Endothelial cell of umbilical vein (primary cell): Measurements from ENCODE around the gene ROCK2. TPM values are rescaled to one million over a fixed set of nuclear protein-coding genes. Genes with fewer than 3 reads are reported as not detected.
A peak's percentile ranks its signal among the peaks of the same experiment; 100 is the strongest.

ENCODE experiments used
- BruUV-seq: library from RNA; stranded (reverse); fragments of 400-500 nt; replicated peaks from 2 replicates; lab custom pipeline; 2021; lab: Mats Ljungman, UMichigan
- CTCF ChIA-PET: fragments of 300-600, 350-600 bp; sonication (Branson Sonifier 250); formaldehyde crosslinking; loops from one replicate; lab custom pipeline; 2021; ENCODE audit warnings: antibody characterized with exemption, inconsistent platforms; lab: Charles Lee
- POLR2A ChIA-PET: fragments of 300-600, 350-600 bp; sonication (Branson Sonifier 250); formaldehyde crosslinking; loops from one replicate; lab custom pipeline; 2021; ENCODE audit warnings: antibody characterized with exemption, inconsistent platforms; lab: Charles Lee
- DNase-seq: peaks from one replicate; pipeline ENCODE4 v3.0.0-alpha.2; 2011; ENCODE audit warnings: low read depth, low spot score
- FAIRE-seq: peaks from 2 replicates; lab custom pipeline; 2011; peaks lifted over from hg19 to GRCh38; lab: Jason Lieb, UNC
- H2AFZ ChIP-seq: 2 replicates; pipeline ENCODE4 v1.6.0; 2012; ENCODE audit warnings: low read depth, low read length, control low read depth, inconsistent platforms
- H3K27ac ChIP-seq: 2 replicates; pipeline ENCODE4 v1.5.1; 2011; ENCODE audit warnings: low read depth, mild to moderate bottlenecking, control low read depth, low read length, moderate library complexity; ENCODE audit not compliant: insufficient read depth
- H3K27me3 ChIP-seq, 2 experiments: 2 replicates each; pipeline versions ENCODE4 v1.6.0 to v1.6.1; 2011; ENCODE audit warnings: low read length in 2 of 2, mixed read lengths in 1 of 2; ENCODE audit not compliant: control insufficient read depth in 2 of 2, insufficient read depth in 2 of 2
- H3K36me3 ChIP-seq, 2 experiments: 2 replicates in 1 of 2; 3 replicates in 1 of 2; pipeline ENCODE4 v1.5.1; 2011; ENCODE audit warnings: low read length in 2 of 2, mild to moderate bottlenecking in 1 of 2, moderate library complexity in 1 of 2; ENCODE audit not compliant: control insufficient read depth in 2 of 2, insufficient read depth in 2 of 2; ENCODE audit errors: extremely low read depth in 1 of 2
- H3K4me1 ChIP-seq: 3 replicates; pipeline ENCODE4 v1.5.1; 2011; ENCODE audit warnings: mild to moderate bottlenecking, low read length; ENCODE audit not compliant: control insufficient read depth, insufficient read depth; ENCODE audit errors: extremely low read depth
- H3K4me2 ChIP-seq: 2 replicates; pipeline ENCODE4 v1.6.1; 2011; ENCODE audit warnings: low read length, control low read depth, mixed read lengths; ENCODE audit not compliant: insufficient read depth
- H3K4me3 ChIP-seq, 3 experiments: fragments of 200-600 bp in 1 of 3; sonication (generic), shearing (Covaris generic) in 1 of 3; replicated peaks in 1 of 3; 2 replicates each; pipeline ENCODE4 v1.5.1; 2011 to 2016; ENCODE audit warnings: control low read depth in 3 of 3, low read length in 3 of 3, mild to moderate bottlenecking in 2 of 3, inconsistent platforms in 1 of 3, low read depth in 1 of 3, moderate library complexity in 1 of 3; ENCODE audit not compliant: insufficient read depth in 1 of 3
- H3K79me2 ChIP-seq: 2 replicates; pipeline ENCODE4 v1.6.0; 2012; ENCODE audit warnings: low read length, inconsistent platforms; ENCODE audit not compliant: control insufficient read depth, insufficient read depth
- H3K9ac ChIP-seq: replicated peaks from 2 replicates; pipeline ENCODE3; 2011; ENCODE audit warnings: low read length, control low read depth; ENCODE audit not compliant: insufficient read depth; ENCODE audit errors: extremely low read depth
- H3K9me1 ChIP-seq: replicated peaks from 3 replicates; pipeline ENCODE4 v1.6.0; 2011; ENCODE audit warnings: mild to moderate bottlenecking, low read length; ENCODE audit not compliant: control insufficient read depth, insufficient read depth; ENCODE audit errors: extremely low read depth
- H3K9me3 ChIP-seq: replicated peaks from 2 replicates; pipeline ENCODE4 v1.5.1; 2012; ENCODE audit warnings: low read length, inconsistent platforms; ENCODE audit not compliant: control insufficient read depth, insufficient read depth
- H4K20me1 ChIP-seq: replicated peaks from 2 replicates; pipeline ENCODE3; 2011; ENCODE audit warnings: mild to moderate bottlenecking, low read length; ENCODE audit not compliant: control insufficient read depth, insufficient read depth; ENCODE audit errors: extremely low read depth
- CTCF ChIP-seq, 2 donors: IDR thresholded peaks; 1 replicate in 1 of 2; 2 replicates in 1 of 2; pipeline ENCODE4 v1.5.1; 2011; ENCODE audit warnings: low read length in 2 of 2, mild to moderate bottlenecking in 2 of 2, moderate library complexity in 2 of 2, control low read depth in 1 of 2, inconsistent platforms in 1 of 2, low read depth in 1 of 2; ENCODE audit not compliant: insufficient read depth in 1 of 2; ENCODE audit errors: extremely low read depth in 1 of 2
- EZH2 ChIP-seq: IDR thresholded peaks from 2 replicates; pipeline ENCODE4 v1.6.1; 2012; ENCODE audit warnings: borderline replicate concordance, low read depth, mild to moderate bottlenecking, moderate library complexity, low read length, inconsistent platforms; ENCODE audit not compliant: severe bottlenecking
- FOS ChIP-seq: IDR thresholded peaks from 2 replicates; pipeline ENCODE4 v1.6.1; 2011; ENCODE audit warnings: mild to moderate bottlenecking, low read length, moderate library complexity, borderline replicate concordance; ENCODE audit not compliant: insufficient read depth
- GATA2 ChIP-seq: IDR thresholded peaks from 2 replicates; pipeline ENCODE4 v1.7.0; 2011; ENCODE audit warnings: low read depth, mild to moderate bottlenecking, moderate library complexity, mixed read lengths, low read length; ENCODE audit not compliant: insufficient read length, insufficient read depth
- JUN ChIP-seq: IDR thresholded peaks from 2 replicates; pipeline ENCODE4 v1.6.1; 2011; ENCODE audit warnings: borderline replicate concordance, low read depth; ENCODE audit not compliant: insufficient read length, insufficient read depth
- MAX ChIP-seq: IDR thresholded peaks from 2 replicates; pipeline ENCODE4 v1.6.1; 2011; ENCODE audit not compliant: insufficient read depth, insufficient read length
- MYC ChIP-seq: IDR thresholded peaks from one replicate; pipeline ENCODE4 v1.6.1; 2011; ENCODE audit warnings: mild to moderate bottlenecking, low read depth, low read length
- POLR2A ChIP-seq: IDR thresholded peaks from 2 replicates; pipeline ENCODE4 v1.6.1; 2012; ENCODE audit warnings: low read depth, mild to moderate bottlenecking, control low read depth, low read length
- POLR2AphosphoS5 ChIP-seq: IDR thresholded peaks from 2 replicates; pipeline ENCODE4 v1.6.1; 2012; ENCODE audit warnings: low read depth, mild to moderate bottlenecking, control low read depth, low read length, moderate library complexity; ENCODE audit not compliant: insufficient read depth
- dilution Hi-C: fragments of 300-500 bp; cut with MboI; formaldehyde crosslinking; loops from one replicate; pipeline ENCODE4 v1.15.0; 2019; ENCODE audit warnings: low sequenced_read_pairs; ENCODE audit not compliant: extremely low pct_ligation_motif_present
- intact Hi-C: fragments of 100-400 bp; cut with micrococcal nuclease; formaldehyde crosslinking; loops from one replicate; pipeline ENCODE4 v1.10.0; 2022
- polyA plus RNA-seq, 4 experiments: library from polyadenylated mRNA; depleted of rRNA in 3 of 4; stranded (reverse) in 3 of 4; unstranded in 1 of 4; fragments of >200 nt; gene quantifications; 2 replicates each; pipeline versions ENCODE4 v1.2.1 to v1.2.3, GENCODE V29; 2011 to 2012; ENCODE audit warnings: missing spikeins in 1 of 4
- total RNA-seq: library from RNA; stranded (reverse); gene quantifications from 2 replicates; pipeline ENCODE4 v1.2.3, GENCODE V29; 2021

The ROCK2 gene
- total and polyA plus RNA-seq, 2 donors (not counting 3 experiments of a cell fraction or from before 2014, with no cell fraction given) = 5.2 to 56.5 TPM

GRCh38 chr2:11368059-11368572, 23.7 kb upstream of the ROCK2 start:
- H3K27me3 ChIP-seq = no peaks in the 10 kb centered on the region
- CTCF ChIA-PET = interaction anchor here (1.2 to 3.8 kb wide), 13 partner anchors 8 to 235 kb away, joined by 3 to 27 read pairs (median 6); partner anchors contain the start of gene ROCK2
- peak overlapping the region in 1 of 3 experiments; percentile 32 for H3K4me3 ChIP-seq

More at GRCh38 chr2:11368059-11368572, 23.7 kb upstream of the ROCK2 start:
- H3K9me1 ChIP-seq = no peaks in the 10 kb centered on the region
- H2AFZ ChIP-seq = peak overlapping the region; percentile 99
- peak overlapping the region; percentile 84 for H3K4me2 ChIP-seq
- no peaks in the 10 kb centered on the region for H3K79me2 ChIP-seq
- DNase-seq (peak; percentile 65), FAIRE-seq (no peak)
- peaks cover 16% of the 10 kb centered on the region for H3K4me1 ChIP-seq
- intact Hi-C loops = loop anchor here (5.0 kb wide), 1 partner anchor 34 kb away; no protein-coding TSS in a partner anchor
- peak overlapping the region; percentile 16 for H3K27ac ChIP-seq
- TF ChIP-seq EZH2 = no peak
- no peak for TF ChIP-seq POLR2AphosphoS5
- TF ChIP-seq POLR2A = no peak
- no peak for TF ChIP-seq MYC
- TF ChIP-seq MAX = no peak
- TF ChIP-seq FOS = no peak
- TF ChIP-seq GATA2 = no peak
- no peak for TF ChIP-seq CTCF (IDR thresholded peaks at IDR 0.05; ENCODE audit: extremely low read depth in 1 of 2, insufficient read depth in 1 of 2, low read depth in 1 of 2, low read length in 2 of 2)
- TF ChIP-seq JUN = no peak
- H3K9me3 ChIP-seq = no peaks in the 10 kb centered on the region
- POLR2A ChIA-PET = interaction anchor here (0.9 to 1.4 kb wide), 3 partner anchors 23 to 36 kb away, joined by 3 read pairs; partner anchors contain the start of gene ROCK2
- BruUV-seq = no TSS peak
- dilution Hi-C loops = no loop called here
- no peaks in the 10 kb centered on the region for H3K36me3 ChIP-seq
- peak overlapping the region; percentile 19 for H3K9ac ChIP-seq
- H4K20me1 ChIP-seq = no peaks in the 10 kb centered on the region
